GM12872 (cell line): Measurements from ENCODE around the gene PIMREG.

Experiments used
- TF ChIP-seq, protein P1 (sequence below): IDR thresholded peaks from 3 replicates; pipeline ENCODE4 v1.5.1; 2011; ENCODE audit warnings: low read depth, mild to moderate bottlenecking, low read length, moderate library complexity; ENCODE audit not compliant: insufficient read depth

The PIMREG gene, protein sequence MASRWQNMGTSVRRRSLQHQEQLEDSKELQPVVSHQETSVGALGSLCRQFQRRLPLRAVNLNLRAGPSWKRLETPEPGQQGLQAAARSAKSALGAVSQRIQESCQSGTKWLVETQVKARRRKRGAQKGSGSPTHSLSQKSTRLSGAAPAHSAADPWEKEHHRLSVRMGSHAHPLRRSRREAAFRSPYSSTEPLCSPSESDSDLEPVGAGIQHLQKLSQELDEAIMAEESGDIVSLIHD

DNA sequence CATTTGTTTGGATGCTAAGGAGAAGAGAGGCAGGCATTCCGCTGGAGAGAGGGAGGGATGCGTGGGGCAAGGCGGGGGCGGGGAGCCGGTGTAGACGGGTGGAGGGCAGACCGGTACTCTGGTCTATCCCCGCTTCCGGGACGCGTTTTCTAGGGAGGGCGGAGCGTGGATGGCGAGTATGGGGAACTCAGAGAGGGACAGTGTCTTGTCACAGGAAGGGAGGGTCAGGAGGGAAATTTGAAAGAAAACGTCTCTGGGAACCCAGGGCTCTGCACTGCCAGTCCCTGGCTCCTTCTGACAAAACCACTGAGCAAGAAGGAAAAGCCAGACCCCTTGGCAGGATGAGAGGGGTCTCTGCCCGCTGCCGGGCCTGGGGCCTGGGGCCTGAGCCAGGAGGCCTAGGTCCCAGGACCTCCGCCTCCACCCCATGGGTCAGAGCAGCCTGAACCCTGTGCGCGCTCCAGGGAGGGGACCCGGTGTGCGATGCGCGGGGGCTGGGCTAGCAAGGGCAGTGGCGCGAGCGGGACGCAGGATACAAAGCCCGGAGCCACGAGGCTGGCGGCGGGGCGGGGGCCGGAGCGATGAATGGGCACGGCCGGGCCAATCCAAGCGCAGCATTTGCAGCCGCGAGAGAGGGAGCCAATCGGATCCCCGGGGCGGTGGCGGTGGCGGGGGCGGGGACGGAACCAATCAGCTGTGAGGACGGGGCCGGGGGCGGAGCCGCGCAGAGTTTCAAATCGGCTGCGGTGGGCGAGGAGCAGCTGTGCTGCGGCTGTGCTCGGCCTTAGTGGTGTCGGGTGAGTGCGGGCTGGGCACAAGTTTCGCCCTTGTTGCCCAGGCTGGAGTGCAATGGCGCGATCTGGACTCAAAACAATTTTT is at the start of gene PIMREG:
Gene PIMREG, plus strand, starts transcription at position 764 of the 879 bp plus-strand sequence. CDS start 656 bp downstream, outside the sequence.
- TF ChIP-seq, protein P1, sequence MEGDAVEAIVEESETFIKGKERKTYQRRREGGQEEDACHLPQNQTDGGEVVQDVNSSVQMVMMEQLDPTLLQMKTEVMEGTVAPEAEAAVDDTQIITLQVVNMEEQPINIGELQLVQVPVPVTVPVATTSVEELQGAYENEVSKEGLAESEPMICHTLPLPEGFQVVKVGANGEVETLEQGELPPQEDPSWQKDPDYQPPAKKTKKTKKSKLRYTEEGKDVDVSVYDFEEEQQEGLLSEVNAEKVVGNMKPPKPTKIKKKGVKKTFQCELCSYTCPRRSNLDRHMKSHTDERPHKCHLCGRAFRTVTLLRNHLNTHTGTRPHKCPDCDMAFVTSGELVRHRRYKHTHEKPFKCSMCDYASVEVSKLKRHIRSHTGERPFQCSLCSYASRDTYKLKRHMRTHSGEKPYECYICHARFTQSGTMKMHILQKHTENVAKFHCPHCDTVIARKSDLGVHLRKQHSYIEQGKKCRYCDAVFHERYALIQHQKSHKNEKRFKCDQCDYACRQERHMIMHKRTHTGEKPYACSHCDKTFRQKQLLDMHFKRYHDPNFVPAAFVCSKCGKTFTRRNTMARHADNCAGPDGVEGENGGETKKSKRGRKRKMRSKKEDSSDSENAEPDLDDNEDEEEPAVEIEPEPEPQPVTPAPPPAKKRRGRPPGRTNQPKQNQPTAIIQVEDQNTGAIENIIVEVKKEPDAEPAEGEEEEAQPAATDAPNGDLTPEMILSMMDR: no peak

DNA sequence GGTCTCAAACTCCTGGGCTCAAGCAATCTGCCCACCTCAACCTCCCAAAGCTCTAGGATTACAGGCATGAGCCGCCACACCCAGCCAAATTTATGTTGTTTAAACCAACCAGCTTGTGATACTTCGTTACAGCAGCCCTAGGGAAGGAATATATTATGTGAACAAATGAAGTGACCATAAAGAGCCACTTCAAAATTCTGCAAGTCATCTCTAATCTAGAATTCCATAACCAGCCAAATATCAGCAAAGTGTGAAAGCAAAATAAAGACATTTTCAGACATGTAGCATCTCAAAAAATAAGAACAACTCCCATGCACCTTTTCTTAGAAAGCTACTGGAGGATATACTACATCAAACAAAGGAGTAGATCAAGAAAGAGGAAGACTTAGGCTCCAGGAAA is 45.3 kb upstream of the PIMREG start:
- TF ChIP-seq, protein P1: no peak

DNA sequence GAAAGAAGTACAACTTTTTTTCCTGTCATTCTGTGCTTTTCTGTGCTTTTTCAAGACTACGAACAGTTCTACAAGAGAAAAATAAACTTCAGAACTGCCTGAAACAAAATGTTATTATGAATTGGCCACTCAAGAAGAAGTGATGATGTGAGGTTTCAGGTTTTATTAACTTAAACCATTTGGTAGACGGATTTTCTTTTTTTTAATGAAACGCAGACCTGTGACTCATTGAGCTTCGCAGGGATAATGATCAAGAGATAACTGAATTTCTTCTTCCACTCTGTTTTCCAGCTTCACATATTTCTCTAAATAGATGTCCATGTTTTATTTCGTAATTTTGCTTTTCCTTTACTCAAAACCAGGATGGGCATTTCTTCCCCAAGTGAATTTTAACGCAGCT is 42.0 kb upstream of the PIMREG start:
- TF ChIP-seq, protein P1: no peak

DNA sequence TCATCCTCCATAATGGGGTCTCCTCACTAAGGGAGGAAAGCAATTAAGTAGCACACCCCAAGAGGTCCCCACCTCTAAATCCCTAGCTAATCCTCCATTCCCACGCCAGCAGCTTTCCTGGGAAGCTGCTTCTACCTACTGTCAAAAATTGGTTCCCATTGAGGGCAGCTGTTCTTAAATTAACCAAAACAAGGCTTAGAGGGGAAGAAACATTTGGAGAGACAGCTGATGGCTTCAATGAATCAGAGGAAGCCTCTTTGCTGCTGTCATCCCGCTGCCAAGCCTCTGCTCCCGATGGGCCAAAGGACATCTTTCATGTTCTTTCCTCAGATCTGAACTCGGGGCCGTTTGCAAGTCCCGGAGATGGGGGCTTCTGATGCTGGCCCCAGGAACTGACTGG is 36.0 kb upstream of the PIMREG start:
- TF ChIP-seq, protein P1: no peak

DNA sequence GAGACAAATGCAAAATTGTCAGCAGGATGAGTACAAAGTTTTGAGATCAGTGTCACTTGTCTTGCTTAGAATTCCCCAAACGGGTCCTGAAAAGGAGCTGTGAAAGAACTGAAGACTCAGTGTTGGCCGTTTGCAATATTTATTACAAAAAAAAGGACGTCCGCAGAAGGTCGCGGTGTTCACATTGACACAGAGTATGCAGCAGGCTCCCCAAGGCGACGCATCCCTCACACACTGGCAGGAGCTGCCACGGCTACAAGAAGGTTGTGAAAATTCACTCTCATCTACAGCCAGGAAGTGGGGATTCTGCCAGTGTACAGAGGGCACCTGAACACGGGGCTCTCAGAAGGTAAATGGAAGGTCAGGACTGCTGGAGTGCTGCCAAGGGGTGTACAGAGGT is 35.5 kb upstream of the PIMREG start:
- TF ChIP-seq, protein P1: no peak

DNA sequence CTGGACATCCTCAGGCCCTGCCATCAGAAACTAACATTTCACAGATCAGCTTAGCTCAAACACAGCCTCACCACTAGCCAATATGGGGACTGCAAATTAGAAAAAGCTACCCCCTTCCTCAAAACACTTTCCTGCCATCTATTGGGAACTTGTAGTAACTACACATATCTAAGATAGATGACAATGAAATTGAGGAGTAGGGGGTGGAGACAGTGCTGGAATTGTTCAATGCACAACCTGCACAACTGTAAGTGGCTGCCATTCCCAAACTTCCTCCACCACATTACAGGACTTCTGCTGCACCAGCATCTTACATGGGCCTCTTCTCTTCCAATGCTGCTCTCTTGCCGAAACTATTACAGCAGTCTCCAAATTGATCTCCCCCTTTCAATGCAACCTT is 31.2 kb upstream of the PIMREG start:
- TF ChIP-seq, protein P1: peak; percentile 57

DNA sequence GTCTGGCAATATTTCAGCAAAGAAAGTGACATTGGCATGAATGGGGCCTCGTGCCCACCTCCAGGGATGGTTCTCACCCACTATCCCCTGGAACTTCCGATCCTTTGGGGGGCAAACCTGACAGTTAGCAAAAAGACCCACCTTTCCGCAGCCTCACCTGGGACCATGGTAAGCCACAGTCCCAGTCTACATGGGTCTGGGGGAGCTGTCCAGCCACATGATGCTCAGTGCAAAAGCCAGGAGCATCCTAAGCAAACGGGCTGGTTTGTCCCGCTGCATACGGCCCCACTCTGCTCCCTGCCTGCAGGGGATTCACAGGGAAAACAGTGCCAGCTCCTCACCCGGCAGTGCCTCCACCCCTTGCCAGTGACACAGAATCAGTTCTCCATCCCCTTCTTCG is 28.6 kb upstream of the PIMREG start:
- TF ChIP-seq, protein P1: no peak
